Lower lobe of right lung (tissue), 2 donors: Measurements from ENCODE around the gene TMBIM6. TPM values are rescaled to one million over a fixed set of nuclear protein-coding genes. Genes with fewer than 3 reads are reported as not detected.
"Not testable (repeated sequence)": the region's sequence is repeated elsewhere in the genome, so short reads cannot be mapped to it uniquely, and the experiment has no call there.

Experiments
- ATAC-seq, 2 donors: fragments of 200-7000 bp; cut with Tn5 transposase; one replicate each; pipeline ENCODE4 v1.9.1; 2020 to 2022; ENCODE audit warnings: mild to moderate bottlenecking in 2 of 2, moderate library complexity in 2 of 2
- DNase-seq: peaks from one replicate; pipeline ENCODE4 v3.0.0-alpha.2; 2020
- H3K27ac ChIP-seq: fragments of 200-600 bp; one replicate; pipeline ENCODE4 v1.8.0; 2022
- H3K27me3 ChIP-seq: fragments of 200-600 bp; one replicate; pipeline ENCODE4 v1.8.0; 2022; ENCODE audit warnings: low read depth
- H3K36me3 ChIP-seq: fragments of 200-600 bp; one replicate; pipeline ENCODE4 v1.8.0; 2022; ENCODE audit warnings: mild to moderate bottlenecking
- H3K4me1 ChIP-seq: fragments of 200-600 bp; one replicate; pipeline ENCODE4 v1.8.0; 2022
- H3K4me3 ChIP-seq: fragments of 200-600 bp; one replicate; pipeline ENCODE4 v1.8.0; 2022; ENCODE audit warnings: mild to moderate bottlenecking
- H3K9me3 ChIP-seq: fragments of 200-600 bp; one replicate; pipeline ENCODE4 v1.8.0; 2022
- intact Hi-C: fragments of 100-400 bp; cut with DNase I; formaldehyde crosslinking; loops from one replicate; pipeline ENCODE4 v1.11.0; 2022
- total RNA-seq: library from RNA; stranded (reverse); fragmentation: NEBNext Ultra II Directional; extraction: Animal tissue kit (Norgen Biotek cat#: 25700); gene quantifications from one replicate; pipeline ENCODE4 v1.2.1, GENCODE V29; 2021
- TF ChIP-seq, protein P1 (sequence below): fragments of 200-600 bp; IDR thresholded peaks from one replicate; pipeline ENCODE4 v1.8.0; 2022; ENCODE audit warnings: antibody characterized with exemption, mild to moderate bottlenecking
- donor health status: DM: no; HTN: yes; CAD: no; lungs with severe emphysema.

TMBIM6 gene
- total RNA-seq, 1 donor from 2014 or later, result 671 TPM

DNA sequence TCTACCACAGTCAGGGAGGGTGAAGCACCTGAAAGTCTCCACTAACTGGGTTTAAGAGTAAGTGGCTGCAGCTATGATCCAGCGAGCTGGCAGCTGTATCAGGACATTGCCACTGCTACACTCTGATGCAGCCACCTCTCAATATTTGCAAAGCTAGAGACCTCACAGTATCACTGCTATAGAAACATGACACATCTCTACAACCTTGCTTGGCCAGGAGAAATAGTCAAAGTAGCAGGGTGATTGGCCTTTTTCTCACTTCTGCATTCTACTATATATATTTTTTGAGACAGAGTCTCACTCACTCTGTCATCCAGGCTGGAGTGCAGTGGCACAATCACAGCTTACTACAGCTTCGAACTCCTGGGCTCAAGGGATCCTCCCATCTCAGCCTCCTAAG is 24.8 kb upstream of the TMBIM6 start:
- H3K27me3 ChIP-seq, result peaks cover 4% of the 10 kb centered on the region
- intact Hi-C loops, result no loop called here
- TF ChIP-seq, protein P1, sequence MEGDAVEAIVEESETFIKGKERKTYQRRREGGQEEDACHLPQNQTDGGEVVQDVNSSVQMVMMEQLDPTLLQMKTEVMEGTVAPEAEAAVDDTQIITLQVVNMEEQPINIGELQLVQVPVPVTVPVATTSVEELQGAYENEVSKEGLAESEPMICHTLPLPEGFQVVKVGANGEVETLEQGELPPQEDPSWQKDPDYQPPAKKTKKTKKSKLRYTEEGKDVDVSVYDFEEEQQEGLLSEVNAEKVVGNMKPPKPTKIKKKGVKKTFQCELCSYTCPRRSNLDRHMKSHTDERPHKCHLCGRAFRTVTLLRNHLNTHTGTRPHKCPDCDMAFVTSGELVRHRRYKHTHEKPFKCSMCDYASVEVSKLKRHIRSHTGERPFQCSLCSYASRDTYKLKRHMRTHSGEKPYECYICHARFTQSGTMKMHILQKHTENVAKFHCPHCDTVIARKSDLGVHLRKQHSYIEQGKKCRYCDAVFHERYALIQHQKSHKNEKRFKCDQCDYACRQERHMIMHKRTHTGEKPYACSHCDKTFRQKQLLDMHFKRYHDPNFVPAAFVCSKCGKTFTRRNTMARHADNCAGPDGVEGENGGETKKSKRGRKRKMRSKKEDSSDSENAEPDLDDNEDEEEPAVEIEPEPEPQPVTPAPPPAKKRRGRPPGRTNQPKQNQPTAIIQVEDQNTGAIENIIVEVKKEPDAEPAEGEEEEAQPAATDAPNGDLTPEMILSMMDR, result no peak

GRCh38 chr12:49717800-49718199 is 23.6 kb upstream of the TMBIM6 start:
- H3K36me3 ChIP-seq, H3K27me3 ChIP-seq, H3K27ac ChIP-seq, H3K4me3 ChIP-seq, ATAC-seq, intact Hi-C loops, DNase-seq, H3K4me1 ChIP-seq, H3K9me3 ChIP-seq: not testable (repeated sequence)

More for the DNA sequence above, 24.8 kb upstream of the TMBIM6 start:
- Histone ChIP-seq H3K36me3 (no peaks in the 10 kb centered on the region), H3K27ac (no peak overlapping the region), H3K4me1 (no peaks in the 10 kb centered on the region), H3K9me3 (no peaks in the 10 kb centered on the region), H3K4me3 (no peak overlapping the region)
- DNase-seq, result no peak
- ATAC-seq, result no peak

GRCh38 chr12:49720214-49720613 is 21.1 kb upstream of the TMBIM6 start:
- intact Hi-C loops, result no loop called here
- no peak overlapping the region for H3K4me3 ChIP-seq
- TF ChIP-seq, protein P1, result no peak
- ATAC-seq (no peak), DNase-seq (no peak)
- H3K36me3 ChIP-seq, result no peaks in the 10 kb centered on the region
- no peak overlapping the region for H3K27ac ChIP-seq
- H3K4me1 ChIP-seq, result no peaks in the 10 kb centered on the region
- H3K9me3 ChIP-seq, result no peaks in the 10 kb centered on the region
- H3K27me3 ChIP-seq, result peaks cover 4% of the 10 kb centered on the region

DNA sequence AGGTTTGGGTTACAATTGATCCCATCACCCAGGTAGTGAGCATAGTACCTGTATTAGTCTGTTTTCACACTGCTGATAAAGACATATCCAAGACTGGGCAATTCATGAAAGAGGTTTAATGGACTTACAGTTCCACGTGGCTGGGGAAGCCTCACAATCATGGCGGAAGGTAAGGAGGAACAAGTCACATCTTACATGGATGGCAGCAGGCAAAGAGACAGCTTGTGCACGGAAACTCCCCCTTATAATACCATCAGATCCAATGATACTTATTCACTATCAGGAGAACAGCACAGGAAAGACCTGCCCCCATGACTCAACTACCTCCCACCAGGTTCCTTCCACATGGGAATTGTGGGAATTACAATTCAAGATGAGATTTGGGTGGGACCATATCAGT is 20.0 kb upstream of the TMBIM6 start:
- ATAC-seq, H3K4me1 ChIP-seq, intact Hi-C loops, DNase-seq, H3K9me3 ChIP-seq, H3K27me3 ChIP-seq, H3K36me3 ChIP-seq, H3K27ac ChIP-seq, H3K4me3 ChIP-seq: not testable (repeated sequence)

DNA sequence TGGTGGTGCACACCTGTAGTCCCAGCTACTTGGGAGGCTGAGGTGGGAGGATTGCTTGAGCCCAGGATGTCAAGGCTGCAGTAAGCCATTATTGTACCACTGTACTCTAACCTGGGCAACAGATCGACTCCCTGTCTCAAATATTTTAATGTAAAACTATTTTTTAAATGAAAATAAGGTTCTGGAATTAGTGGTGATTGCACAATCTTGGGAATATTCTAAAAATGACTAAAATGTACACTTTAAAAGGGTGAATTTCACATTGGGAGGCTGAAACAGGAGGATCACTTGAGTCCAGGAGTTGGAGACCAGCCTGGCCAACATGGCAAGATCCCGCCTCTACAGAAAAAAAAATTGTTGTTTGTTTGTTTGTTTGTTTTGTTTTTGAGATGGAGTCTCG is 12.9 kb upstream of the TMBIM6 start:
- DNase-seq, result no peak
- no peaks in the 10 kb centered on the region for H3K9me3 ChIP-seq
- no peaks in the 10 kb centered on the region for H3K4me1 ChIP-seq
- no peak for ATAC-seq
- no peaks in the 10 kb centered on the region for H3K36me3 ChIP-seq
- H3K4me3 ChIP-seq, result no peak overlapping the region
- H3K27ac ChIP-seq, result no peak overlapping the region
- TF ChIP-seq, protein P1, result no peak
- H3K27me3 ChIP-seq, result peaks cover 11% of the 10 kb centered on the region
- intact Hi-C loops, result no loop called here

GRCh38 chr12:49730050-49730449 is 11.3 kb upstream of the TMBIM6 start:
- H3K27me3 ChIP-seq, result peaks cover 11% of the 10 kb centered on the region
- DNase-seq (no peak), ATAC-seq (no peak)
- TF ChIP-seq, protein P1, result no peak
- H3K36me3 ChIP-seq, result no peaks in the 10 kb centered on the region
- no peak overlapping the region for H3K4me3 ChIP-seq
- no peaks in the 10 kb centered on the region for H3K9me3 ChIP-seq
- intact Hi-C loops, result no loop called here
- H3K4me1 ChIP-seq, result no peaks in the 10 kb centered on the region
- no peak overlapping the region for H3K27ac ChIP-seq

- Histone ChIP-seq H3K4me3 (no peak overlapping the region), H3K4me1 (no peaks in the 10 kb centered on the region), H3K9me3 (no peaks in the 10 kb centered on the region), H3K36me3 (no peaks in the 10 kb centered on the region), H3K27ac (no peak overlapping the region), H3K27me3 (peaks cover 11% of the 10 kb centered on the region)
- TF ChIP-seq, protein P1, result no peak
- DNase-seq, result no peak
- ATAC-seq, result no peak
- intact Hi-C loops, result no loop called here
These were observed 10.7 kb upstream of the TMBIM6 start for GRCh38 chr12:49730568-49731101.
